GM19025 (cell line): ENCODE results near the gene CFAP100.

Source experiments
- ATAC-seq: cut with Tn5 transposase; IDR thresholded peaks from one replicate; pipeline ENCODE4 v1.9.1; 2021; ENCODE audit warnings: mild to moderate bottlenecking, low read depth, moderate library complexity; ENCODE audit not compliant: unreplicated experiment

Gene CFAP100

DNA sequence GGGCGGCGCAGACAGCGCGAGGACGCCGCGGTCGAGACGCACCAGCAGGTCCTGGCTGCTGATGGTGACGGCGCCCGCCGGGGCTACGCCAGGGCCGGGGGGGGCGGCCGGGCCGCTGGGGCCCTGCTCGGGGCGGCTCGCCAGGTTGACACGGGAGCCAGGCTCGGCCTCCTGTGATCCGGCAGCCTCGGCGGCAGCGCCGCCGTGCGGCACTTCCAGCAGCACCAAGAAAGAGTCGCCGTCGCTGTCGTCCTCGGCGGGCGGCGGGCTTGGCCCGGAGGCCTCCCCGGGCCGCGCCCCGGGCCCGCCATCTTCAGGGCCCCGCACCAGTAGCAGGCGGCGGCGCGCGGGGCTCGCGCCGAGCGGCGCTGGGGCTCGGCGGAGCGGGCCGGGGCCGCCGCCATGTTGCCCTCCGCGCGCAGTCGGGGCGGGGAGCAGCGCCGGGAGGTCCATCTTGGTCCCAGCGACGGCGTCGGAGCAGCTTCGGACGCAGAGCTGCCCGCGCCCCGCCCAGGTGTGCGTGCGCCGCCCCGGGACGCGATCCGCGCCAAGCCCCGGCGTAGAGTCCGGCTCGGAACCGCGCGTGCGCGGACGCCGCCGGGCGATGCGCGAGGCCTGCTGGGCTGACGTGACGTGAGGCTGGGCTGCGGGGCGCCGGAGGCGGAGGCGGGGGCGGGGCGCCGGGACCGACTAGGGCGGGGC, 80.9 kb downstream of the CFAP100 start, which contains the start of gene ZXDC:
Gene ZXDC (minus strand): TSS at position 479 of the 702 bp plus-strand sequence. CDS start 26 bp downstream, at position 453.
- peak; percentile 81 for ATAC-seq

DNA sequence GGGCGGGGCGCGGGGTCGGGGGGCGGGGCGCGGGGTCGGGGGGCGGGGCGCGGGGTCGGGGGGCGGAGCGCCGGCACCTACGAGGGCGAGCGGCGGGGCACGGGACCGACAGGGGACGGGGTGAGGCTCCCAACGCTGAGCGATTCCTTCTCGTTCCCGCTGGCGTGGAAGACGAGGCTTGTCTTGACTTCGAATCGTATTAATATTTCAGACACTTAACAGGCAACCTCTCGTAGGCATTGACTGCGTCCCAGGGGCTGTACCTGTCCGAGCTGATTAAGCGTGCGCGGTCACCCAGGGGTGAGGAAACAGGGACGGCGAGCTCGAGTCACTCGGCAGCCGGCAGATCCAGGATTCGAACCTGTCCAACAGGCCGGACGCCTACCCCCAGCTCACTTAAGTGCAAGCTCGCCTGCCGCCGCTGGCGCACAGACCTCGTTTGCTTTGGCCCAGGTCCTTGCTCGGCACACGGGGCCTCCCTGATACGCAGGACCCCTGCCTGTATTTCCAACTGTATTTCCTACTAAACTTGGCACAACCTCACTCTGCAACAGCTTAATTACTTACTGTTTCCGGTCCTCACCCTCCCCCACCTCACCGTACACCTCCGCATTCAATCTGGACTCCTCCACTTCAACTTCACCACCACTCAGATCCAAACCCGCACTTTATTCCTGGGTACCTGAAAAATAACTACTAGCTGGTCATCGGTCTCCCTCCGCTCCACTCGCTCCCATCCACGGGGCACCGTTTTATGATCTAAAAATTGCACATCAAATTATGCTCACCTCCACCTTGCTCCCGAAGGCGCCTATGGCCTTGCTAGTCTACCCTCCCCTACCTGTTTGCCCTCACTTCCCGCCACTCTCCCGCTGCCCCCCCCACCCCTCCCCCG, 81.7 kb downstream of the CFAP100 start:
- ATAC-seq = peak; percentile 4

DNA sequence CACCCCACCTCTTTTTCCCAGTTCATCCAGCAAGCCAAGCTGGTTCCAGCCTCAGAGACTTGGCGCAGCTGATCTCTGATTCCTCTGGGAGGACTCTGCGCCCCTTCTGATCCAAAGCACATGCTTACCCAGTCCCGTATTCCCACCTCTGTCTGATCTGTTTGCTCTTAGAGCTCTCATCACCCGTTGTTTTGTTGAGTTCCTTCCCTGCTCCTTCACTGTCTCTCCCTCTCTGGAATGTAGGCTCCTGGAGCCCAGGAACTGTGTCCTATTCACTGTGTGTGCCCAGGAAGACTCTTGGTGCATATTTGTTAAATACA, 82.3 kb downstream of the CFAP100 start:
- ATAC-seq = no peak

DNA sequence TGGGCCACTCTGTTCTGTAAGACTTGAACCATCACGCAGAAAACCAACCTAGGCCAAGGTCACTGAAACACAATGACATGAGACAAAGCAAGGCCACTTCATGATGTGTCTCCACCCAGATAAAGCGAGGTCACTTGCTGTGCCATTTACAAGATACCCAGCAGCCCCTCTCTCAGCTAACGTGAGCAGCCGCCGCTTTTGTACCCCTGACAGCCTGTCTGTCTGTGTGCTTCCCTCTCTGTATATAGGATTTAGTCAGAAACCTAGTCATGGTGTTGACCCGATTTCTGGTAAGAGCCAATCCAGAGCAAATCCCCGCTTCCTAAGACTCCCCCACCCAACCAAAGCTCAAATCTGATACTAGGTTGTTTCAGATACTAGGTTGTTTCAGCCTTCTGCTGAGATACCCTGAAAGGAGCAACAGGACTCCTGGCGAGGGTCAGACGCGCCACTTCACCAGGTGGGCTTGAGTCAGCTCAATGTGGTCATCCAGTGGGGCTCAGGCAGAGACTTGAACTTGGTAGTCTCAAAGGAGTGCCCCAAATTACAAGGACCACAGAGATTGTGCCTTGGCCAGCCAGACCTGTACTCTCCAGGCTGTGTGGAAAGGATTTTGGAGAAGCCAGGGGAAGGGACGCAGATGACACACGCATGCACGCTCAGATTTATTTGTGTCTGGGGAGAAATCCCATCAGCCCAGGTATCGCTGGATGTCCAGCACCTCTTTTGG, 84.0 kb downstream of the CFAP100 start:
- no peak for ATAC-seq

DNA sequence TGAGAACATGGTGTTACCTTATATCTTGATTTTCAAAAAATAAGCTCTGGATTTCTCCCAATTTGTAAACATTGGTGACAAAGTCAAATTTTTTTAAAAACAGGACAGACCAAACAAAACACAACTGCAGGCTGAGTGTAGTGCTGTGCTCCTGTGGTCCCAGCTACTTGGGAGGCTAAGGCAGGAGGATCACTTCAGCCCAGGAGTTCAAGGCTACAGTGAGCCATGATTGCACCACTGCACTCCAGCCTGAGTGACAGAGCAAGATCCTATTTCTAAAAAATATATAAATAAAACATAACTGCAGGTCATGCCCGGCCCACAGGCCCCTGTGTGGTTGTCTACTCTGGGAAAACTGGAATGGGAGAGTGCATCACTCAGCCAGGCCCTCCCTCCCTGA, 84.9 kb downstream of the CFAP100 start:
- ATAC-seq = no peak

DNA sequence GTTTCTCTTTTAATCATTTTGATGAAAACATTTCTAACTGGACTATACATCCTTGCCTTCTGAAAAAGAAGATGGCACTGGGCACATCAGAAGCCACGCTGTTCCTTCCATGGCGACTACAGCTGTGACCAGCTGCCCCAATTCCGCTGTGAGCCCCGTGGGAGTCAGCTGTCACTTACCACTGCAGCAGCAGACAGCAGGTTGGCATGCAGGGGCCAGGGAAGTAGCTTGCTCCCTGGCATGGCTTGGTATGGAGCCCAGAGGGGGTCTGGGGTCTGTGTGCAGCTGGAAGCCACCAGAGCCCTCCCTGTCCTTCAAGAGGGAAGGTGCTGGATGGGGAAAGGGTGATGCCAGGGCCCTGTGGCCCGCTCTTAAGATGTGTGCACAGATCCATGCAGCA, 85.5 kb downstream of the CFAP100 start:
- no peak for ATAC-seq

DNA sequence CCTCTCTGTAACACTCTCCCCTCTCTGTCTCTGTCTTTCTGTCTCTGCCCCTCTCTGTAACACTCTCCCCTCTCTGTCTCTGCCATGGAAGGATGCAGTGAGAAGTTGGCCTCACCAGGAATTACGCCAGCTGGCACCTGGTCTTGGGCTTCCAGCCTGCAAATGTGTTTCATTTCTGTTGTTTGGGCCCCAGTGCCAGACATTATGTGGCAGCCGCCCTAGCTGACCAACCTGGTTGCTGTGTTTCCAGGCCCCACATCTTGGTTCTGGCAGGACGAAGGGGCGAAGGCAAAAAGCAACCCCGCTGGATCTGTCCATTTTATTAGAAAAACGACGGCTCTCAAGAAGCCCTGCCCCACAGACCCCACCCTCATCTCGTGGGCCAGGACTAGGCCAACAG, 86.2 kb downstream of the CFAP100 start:
- ATAC-seq = no peak

DNA sequence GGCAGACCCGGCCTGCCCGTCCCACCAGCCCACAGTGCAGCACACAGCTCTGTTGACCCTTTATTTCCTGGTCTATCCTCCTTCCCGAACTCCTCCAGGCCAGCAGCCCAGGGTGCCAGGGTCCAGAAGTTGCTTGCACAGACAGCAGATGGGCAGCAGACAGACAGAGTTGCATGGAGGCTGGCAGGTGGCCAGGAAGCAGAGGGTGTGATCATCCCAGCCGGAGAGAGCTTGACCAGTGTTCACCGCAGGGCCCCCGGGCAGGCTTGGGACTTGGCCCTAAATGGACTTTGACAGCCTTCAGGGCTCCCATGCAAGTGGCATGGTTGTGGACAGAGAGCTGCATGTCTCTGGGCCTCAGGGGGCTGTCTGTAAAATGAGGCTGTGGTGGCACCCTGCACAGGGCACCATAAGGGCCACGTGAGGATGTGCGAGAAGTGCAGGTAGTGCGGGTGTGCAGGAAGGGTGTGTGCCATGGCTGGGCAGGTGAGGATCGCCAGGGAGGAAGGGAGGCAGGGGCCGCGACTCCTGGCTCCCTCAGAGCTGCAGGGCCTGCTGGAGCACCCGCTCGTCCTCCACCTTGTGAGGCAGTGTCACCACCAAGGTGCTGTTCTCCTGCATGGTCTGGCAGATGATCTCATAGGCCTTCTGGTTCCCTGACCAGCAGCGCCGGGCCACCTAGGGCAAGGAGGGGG, 87.2 kb downstream of the CFAP100 start:
- no peak for ATAC-seq

DNA sequence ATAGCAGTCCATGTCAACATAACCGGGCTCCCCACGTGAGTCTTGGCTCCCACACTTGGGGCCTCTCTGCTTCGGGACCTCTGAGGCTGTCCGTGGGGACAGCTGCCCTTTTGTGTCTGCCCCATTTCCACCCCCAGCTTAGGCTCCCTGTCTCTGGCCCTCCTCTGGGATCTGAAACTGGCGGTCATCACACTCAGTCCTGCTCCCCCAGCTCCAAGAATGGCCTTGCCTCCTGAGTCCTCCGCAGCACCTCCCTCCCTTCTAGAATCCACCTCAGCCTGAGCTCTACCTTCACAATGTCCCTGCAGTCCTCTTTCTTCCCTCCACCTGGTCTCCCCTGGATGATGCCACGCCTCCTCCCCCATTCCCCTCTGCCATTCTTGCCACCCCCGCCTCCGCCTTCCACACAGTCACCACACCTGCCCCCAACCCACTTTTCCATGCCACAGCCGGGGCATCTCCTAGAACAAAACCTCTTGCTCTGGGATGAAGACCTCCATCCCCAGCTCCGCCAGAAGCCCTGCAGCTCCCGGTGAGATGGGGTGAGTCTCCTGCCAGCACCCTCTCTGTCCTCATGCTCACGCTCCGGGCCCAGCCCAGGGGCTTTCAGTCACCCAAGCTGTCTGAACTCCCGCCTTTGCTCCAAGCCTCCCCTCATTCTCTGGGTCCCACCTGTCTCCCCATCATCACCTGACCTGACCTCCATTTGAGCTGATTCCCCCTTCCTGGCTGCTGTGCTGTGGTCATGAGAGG, 88.0 kb downstream of the CFAP100 start:
- ATAC-seq = no peak

DNA sequence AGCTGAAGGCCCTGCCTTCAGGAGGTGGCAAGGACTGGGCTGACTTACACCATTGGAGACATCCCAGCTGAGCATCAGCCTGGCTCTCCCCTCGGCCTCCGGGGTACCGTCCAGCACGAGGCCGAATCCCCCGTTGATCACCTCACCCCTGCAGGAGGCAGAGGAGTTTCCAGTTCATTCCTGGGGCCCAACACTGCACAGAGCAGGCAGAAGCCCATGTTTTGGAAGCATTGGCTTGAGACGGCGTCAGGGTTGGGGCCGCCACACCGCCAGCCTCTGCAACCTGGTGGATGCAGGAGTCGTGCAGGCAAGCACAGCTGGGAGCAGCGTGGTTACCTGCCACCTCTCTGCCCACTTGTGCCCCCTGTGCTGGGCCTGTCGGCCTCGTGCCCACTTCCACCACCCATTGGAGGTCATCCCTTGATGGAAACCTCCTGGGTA, 88.6 kb downstream of the CFAP100 start:
- ATAC-seq = no peak

DNA sequence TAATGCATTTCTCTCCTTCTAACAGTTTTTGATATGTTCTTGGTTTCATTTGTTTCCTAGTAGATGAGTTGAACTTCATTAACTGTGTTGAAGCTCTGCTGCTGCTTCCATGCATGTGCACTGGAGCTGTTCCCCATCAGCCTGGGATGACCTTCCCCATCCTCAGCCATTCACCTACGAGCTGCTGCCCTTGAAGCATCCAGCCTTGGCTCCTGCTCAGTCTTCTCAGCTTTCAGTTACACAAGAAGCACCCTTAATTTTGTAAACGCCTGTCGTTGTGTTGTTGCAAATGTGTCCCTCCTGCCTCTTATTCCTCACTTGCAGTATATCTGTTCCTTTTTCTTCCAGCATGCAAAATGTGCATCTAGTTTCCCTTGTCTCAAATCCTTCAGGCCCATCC, 89.4 kb downstream of the CFAP100 start:
- ATAC-seq = no peak

DNA sequence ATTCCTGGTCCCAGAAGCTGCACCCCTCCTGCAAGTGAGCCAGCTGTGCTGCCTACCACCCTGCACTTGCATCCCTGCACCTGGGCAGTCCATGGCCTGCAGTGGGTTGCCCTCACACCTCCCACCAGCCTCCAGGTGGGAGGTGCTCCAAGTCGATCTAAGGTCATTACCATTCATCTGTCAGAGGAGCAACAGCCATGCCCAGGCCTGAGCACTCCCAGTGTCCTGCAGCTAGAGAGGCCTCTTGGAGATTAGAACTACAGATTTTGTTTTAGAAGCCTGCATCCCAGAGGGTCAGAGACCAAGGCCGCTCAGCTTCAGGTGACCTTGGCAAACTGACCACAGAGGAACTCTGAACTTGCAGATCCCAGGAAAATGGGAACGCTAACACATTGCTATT, 90.0 kb downstream of the CFAP100 start:
- no peak for ATAC-seq

DNA sequence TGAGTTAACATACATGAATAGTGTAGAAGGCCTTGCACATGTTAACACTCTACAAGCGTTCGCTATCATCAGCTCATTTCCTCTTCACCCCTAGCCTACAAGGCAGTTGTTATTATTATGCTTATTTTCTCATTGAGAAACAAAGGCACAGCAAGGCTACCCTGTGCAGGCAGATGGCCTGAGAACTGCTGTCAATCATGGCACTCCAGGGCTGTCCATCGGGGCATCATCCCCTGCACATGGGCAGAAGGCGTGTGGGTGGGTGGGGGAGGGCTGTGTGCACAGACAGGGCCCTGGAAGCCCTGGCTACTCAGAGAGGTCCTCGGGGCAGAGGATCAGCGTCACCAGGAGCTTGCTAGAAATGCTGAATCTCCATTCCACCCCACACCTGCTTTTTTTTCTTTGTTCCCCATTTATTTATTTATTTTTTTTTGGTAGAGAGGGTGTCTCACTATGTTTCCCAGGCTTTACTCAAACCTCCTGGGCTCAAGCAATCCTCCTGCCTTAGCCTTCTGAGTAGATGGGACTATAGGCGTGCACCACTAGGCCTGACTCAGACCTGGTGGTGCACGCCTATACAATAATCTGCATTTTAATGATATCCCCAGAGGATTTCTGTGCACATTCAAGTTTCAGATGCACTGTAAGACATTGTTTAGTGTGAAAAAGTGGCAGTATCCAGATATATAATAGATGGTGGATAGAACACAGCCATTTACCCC, 90.6 kb downstream of the CFAP100 start:
- no peak for ATAC-seq

DNA sequence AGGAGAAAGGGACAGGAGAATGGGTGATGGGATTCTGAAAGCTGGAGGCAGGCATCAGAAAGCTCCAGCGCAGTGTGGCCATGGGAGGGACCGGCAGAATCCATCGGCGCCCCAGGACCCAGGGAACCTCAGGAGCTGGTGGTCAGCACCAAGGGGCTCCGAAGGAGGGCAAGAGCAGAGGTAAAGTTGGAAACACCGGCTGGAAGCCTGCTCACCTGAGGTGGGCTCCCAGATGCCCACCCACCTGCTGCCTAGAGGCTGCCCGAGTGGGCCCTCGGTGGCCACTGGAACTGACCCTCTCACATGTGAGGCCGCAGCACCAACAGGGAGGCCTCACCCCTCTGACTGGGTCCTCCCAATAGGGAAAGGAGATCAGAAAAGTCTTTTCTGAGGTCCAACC, 91.2 kb downstream of the CFAP100 start:
- ATAC-seq = no peak
